B cell (primary cell): ENCODE results near the gene BCL3. TPM values are rescaled to one million over a fixed set of nuclear protein-coding genes. Genes with fewer than 3 reads are reported as not detected.

Experiments
- ATAC-seq: fragments of 200-7000 bp; cut with Tn5 transposase; one replicate; pipeline ENCODE4 v1.10.0; 2021; ENCODE audit warnings: low read depth, mild to moderate bottlenecking, moderate number of reproducible peaks, moderate library complexity
- CTCF ChIA-PET: fragments of 350-600 bp; sonication (Branson Sonifier 250); formaldehyde crosslinking; loops from one replicate; lab custom pipeline; 2021; ENCODE audit warnings: antibody characterized with exemption, inconsistent platforms; lab: Charles Lee
- POLR2A ChIA-PET: fragments of 350-600 bp; sonication (Branson Sonifier 250); formaldehyde crosslinking; loops from one replicate; lab custom pipeline; 2021; ENCODE audit warnings: antibody characterized with exemption; lab: Charles Lee
- DNase-seq: peaks from one replicate; pipeline ENCODE4 v3.0.0; 2013
- H2AFZ ChIP-seq: 2 replicates; pipeline ENCODE4 v1.6.1; 2012; ENCODE audit warnings: mild to moderate bottlenecking, low read depth, low read length; ENCODE audit not compliant: insufficient read depth, poor library complexity, severe bottlenecking
- H3K27ac ChIP-seq, 2 donors: 1 replicate in 1 of 2; 2 replicates in 1 of 2; pipeline ENCODE4 v1.5.1; 2012 to 2013; ENCODE audit warnings: low read length in 2 of 2, mild to moderate bottlenecking in 2 of 2, moderate library complexity in 1 of 2
- H3K27me3 ChIP-seq, 4 experiments: fragments of 200-600 bp in 1 of 4; sonication (generic) in 1 of 4; replicated peaks in 1 of 4; 1 replicate in 2 of 4; 2 replicates in 2 of 4; pipeline versions ENCODE4 v1.6.1 to v1.7.0; 2013 to 2016; ENCODE audit warnings: low read length in 3 of 4, mild to moderate bottlenecking in 2 of 4, mixed read lengths in 1 of 4, moderate library complexity in 1 of 4; ENCODE audit not compliant: insufficient read depth in 4 of 4, control insufficient read depth in 3 of 4; ENCODE audit errors: control extremely low read depth in 1 of 4
- H3K36me3 ChIP-seq, 2 experiments: replicated peaks in 1 of 2; 1 replicate in 1 of 2; 2 replicates in 1 of 2; pipeline versions ENCODE4 v1.6.1 to v1.7.1; 2013; ENCODE audit warnings: low read length in 1 of 2; ENCODE audit not compliant: insufficient read depth in 2 of 2, control insufficient read depth in 1 of 2; ENCODE audit errors: control extremely low read depth in 1 of 2, extremely low read depth in 1 of 2
- H3K4me1 ChIP-seq, 2 donors: fragments of 200-600 bp in 1 of 2; sonication (generic) in 1 of 2; 1 replicate in 1 of 2; 2 replicates in 1 of 2; pipeline versions ENCODE4 v1.5.1 to v1.6.1; 2013 to 2017; ENCODE audit warnings: low read length in 2 of 2; ENCODE audit not compliant: control insufficient read depth in 2 of 2, insufficient read depth in 2 of 2
- H3K4me2 ChIP-seq: replicated peaks from 2 replicates; pipeline ENCODE3; 2012; ENCODE audit warnings: mild to moderate bottlenecking, low read depth, low read length; ENCODE audit not compliant: poor library complexity, severe bottlenecking
- H3K4me3 ChIP-seq, 5 experiments: fragments of 200-600 bp in 1 of 5; sonication (generic) in 1 of 5; 1 replicate in 3 of 5; 2 replicates in 2 of 5; pipeline versions ENCODE4 v1.5.1 to v1.7.0; 2011 to 2016; ENCODE audit warnings: low read length in 4 of 5, mild to moderate bottlenecking in 4 of 5, low read depth in 2 of 5, control low read depth in 1 of 5, moderate library complexity in 1 of 5; ENCODE audit not compliant: insufficient read depth in 1 of 5; ENCODE audit errors: control extremely low read depth in 1 of 5, extremely low read depth in 1 of 5
- H3K79me2 ChIP-seq: fragments of 200-600 bp; sonication (generic); one replicate; pipeline ENCODE4 v1.6.0; 2016; ENCODE audit warnings: low read length; ENCODE audit not compliant: control insufficient read depth, insufficient read depth
- H3K9ac ChIP-seq: fragments of 200-600 bp; sonication (generic); 2 replicates; pipeline ENCODE4 v1.6.1; 2017; ENCODE audit warnings: mild to moderate bottlenecking, low read length, moderate library complexity
- H3K9me3 ChIP-seq, 3 donors: one replicate each; pipeline versions ENCODE4 v1.6.1 to v1.7.1; 2013; ENCODE audit warnings: low read length in 2 of 3; ENCODE audit not compliant: control insufficient read depth in 2 of 3, insufficient read depth in 1 of 3; ENCODE audit errors: control extremely low read depth in 1 of 3
- H4K20me1 ChIP-seq: 2 replicates; pipeline ENCODE4 v1.6.0; 2012; ENCODE audit warnings: mild to moderate bottlenecking, low read length; ENCODE audit not compliant: insufficient read depth, control insufficient read depth, poor library complexity, severe bottlenecking
- H3K27ac Mint-ChIP-seq: one replicate; pipeline ENCODE4 v1.8.0; 2021; ENCODE audit warnings: mixed read lengths
- H3K27me3 Mint-ChIP-seq: one replicate; pipeline ENCODE4 v1.8.0; 2021; ENCODE audit warnings: mixed read lengths
- H3K4me1 Mint-ChIP-seq: one replicate; pipeline ENCODE4 v1.8.0; 2021; ENCODE audit warnings: mixed read lengths
- H3K4me3 Mint-ChIP-seq: one replicate; pipeline ENCODE4 v1.8.0; 2021; ENCODE audit warnings: mixed read lengths
- H3K9me3 Mint-ChIP-seq: one replicate; pipeline ENCODE4 v1.8.0; 2022; ENCODE audit warnings: mixed read lengths; ENCODE audit not compliant: insufficient read depth
- CTCF ChIP-seq: fragments of 200-600 bp; IDR thresholded peaks from one replicate; pipeline ENCODE4 v1.8.0; 2022; ENCODE audit warnings: antibody characterized with exemption, mild to moderate bottlenecking
- EZH2 ChIP-seq: IDR thresholded peaks from 2 replicates; pipeline ENCODE4 v1.6.1; 2012; ENCODE audit warnings: borderline replicate concordance, low read depth, mild to moderate bottlenecking, moderate library complexity, low read length; ENCODE audit not compliant: insufficient read depth, poor library complexity, severe bottlenecking
- WGBS: methylation state at CpG from one replicate; pipeline ENCODE4 v1.1.5; 2013; ENCODE audit warnings: missing lambda C conversion rate; ENCODE audit not compliant: insufficient coverage; 5-methylcytosine and 5-hydroxymethylcytosine counted together
- intact Hi-C: fragments of 100-400 bp; cut with micrococcal nuclease; formaldehyde crosslinking; loops from one replicate; pipeline ENCODE4 v1.10.0; 2022
- polyA plus RNA-seq: library from polyadenylated mRNA; depleted of rRNA; stranded (reverse); fragments of >200 nt; gene quantifications from 2 replicates; pipeline ENCODE4 v1.2.3, GENCODE V29; 2012
- total RNA-seq, 2 donors: library from RNA; stranded (reverse); fragments of 120-200 nt in 1 of 2; gene quantifications; 1 replicate in 1 of 2; 2 replicates in 1 of 2; pipeline versions ENCODE4 v1.2.3 to v1.2.4, GENCODE V29; 2013 to 2022

BCL3 gene
- total and polyA plus RNA-seq, 2 donors (not counting 1 experiment from before 2014, with no cell fraction given) = 52.3 to 147 TPM

- H3K4me3 Mint-ChIP-seq = no peak overlapping the region
- peak overlapping the region; percentile 53 for H3K27ac Mint-ChIP-seq
- POLR2A ChIA-PET = interaction anchor here (0.6 to 4.1 kb wide), 3 partner anchors 29 to 47 kb away, joined by 3 to 34 read pairs (median 18); no protein-coding TSS in a partner anchor
- intact Hi-C loops = loop anchor here (2.0 to 10.0 kb wide), 3 partner anchors 36 to 121 kb away; partner anchors contain the start of gene NECTIN2
- CTCF ChIA-PET = interaction anchor here (0.6 to 11.7 kb wide), 39 partner anchors 9 to 755 kb away, joined by 3 to 591 read pairs (median 5); partner anchors contain the start of genes BCL3, CBLC and NECTIN2
- H3K27me3 ChIP-seq = no peaks in the 10 kb centered on the region
- no peak overlapping the region for H3K4me3 ChIP-seq
- TF ChIP-seq EZH2 = no peak
- no peaks in the 10 kb centered on the region for H3K9me3 ChIP-seq
- 68% methylated on average over 6 of the region's 10 CpGs for WGBS
- peak overlapping the region; percentile 37 for H2AFZ ChIP-seq
- no peaks in the 10 kb centered on the region for H4K20me1 ChIP-seq
- H3K27me3 Mint-ChIP-seq = no peaks in the 10 kb centered on the region
- no peaks in the 10 kb centered on the region for H3K9me3 Mint-ChIP-seq
- H3K4me1 ChIP-seq = peaks cover 29 to 48% of the 10 kb centered on the region in 2 donors
- no peak overlapping the region for H3K4me2 ChIP-seq
- no peaks in the 10 kb centered on the region for H3K36me3 ChIP-seq
- DNase-seq (no peak), ATAC-seq (peak; percentile 52)
- H3K9ac ChIP-seq = no peak overlapping the region
- H3K79me2 ChIP-seq = no peaks in the 10 kb centered on the region
- H3K4me1 Mint-ChIP-seq = peaks cover 40% of the 10 kb centered on the region
- H3K27ac ChIP-seq = no peak overlapping the region
These were observed 25.1 kb upstream of the BCL3 start for GRCh38 chr19:44723299-44723951.

DNA sequence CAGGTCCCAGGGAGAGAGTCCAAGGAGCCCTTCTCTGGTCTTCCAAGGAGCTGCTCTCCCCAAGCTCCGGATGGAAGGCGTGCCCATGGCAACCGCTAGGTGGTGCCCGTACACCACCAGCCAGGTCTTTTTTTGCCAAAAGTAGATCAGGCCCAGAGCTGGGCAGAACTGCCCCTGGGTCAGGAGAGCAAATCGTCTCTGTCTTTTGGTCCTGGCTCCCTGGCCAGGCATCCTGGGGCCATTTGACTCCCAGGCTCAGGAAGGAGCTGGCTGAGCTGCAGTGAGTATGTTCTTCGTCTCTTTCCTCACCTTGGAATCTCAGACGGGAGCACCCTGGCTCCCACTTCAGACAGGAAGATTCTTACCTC lies 24.6 kb upstream of the BCL3 start:
- no peaks in the 10 kb centered on the region for H3K9me3 Mint-ChIP-seq
- Histone ChIP-seq H3K36me3 (no peaks in the 10 kb centered on the region), H3K4me2 (no peak overlapping the region), H3K79me2 (no peaks in the 10 kb centered on the region), H3K9ac (no peak overlapping the region), H4K20me1 (no peaks in the 10 kb centered on the region), H3K4me3 (no peak overlapping the region), H3K27ac (no peak overlapping the region), H3K9me3 (no peaks in the 10 kb centered on the region), H3K27me3 (no peaks in the 10 kb centered on the region), H2AFZ (peak overlapping the region; percentile 37), H3K4me1 (peaks cover 31 to 53% of the 10 kb centered on the region in 2 donors)
- ATAC-seq (peak; percentile 93), DNase-seq (peak; percentile 89)
- H3K4me1 Mint-ChIP-seq = peaks cover 44% of the 10 kb centered on the region
- no peaks in the 10 kb centered on the region for H3K27me3 Mint-ChIP-seq
- POLR2A ChIA-PET = interaction anchor here (0.6 to 4.1 kb wide), 3 partner anchors 28 to 47 kb away, joined by 3 to 34 read pairs (median 18); no protein-coding TSS in a partner anchor
- 17% methylated on average over 6 of the region's 7 CpGs for WGBS
- no peak for TF ChIP-seq EZH2
- peak; percentile 100 for TF ChIP-seq CTCF
- H3K27ac Mint-ChIP-seq = peak overlapping the region; percentile 53
- CTCF ChIA-PET = interaction anchor here (0.8 to 11.7 kb wide), 37 partner anchors 9 to 755 kb away, joined by 3 to 591 read pairs (median 6); partner anchors contain the start of genes BCL3, BLOC1S3, CBLC and NECTIN2
- intact Hi-C loops = loop anchor here (1.0 to 10.0 kb wide), 7 partner anchors 23 to 121 kb away; partner anchors contain the start of gene NECTIN2
- H3K4me3 Mint-ChIP-seq = peak overlapping the region; percentile 37
